Ascending aorta (tissue), 2 donors: ENCODE data around the gene ANKRD40CL. TPM values are rescaled to one million over a fixed set of nuclear protein-coding genes. Genes with fewer than 3 reads are reported as not detected.

Experiments used
- DNase-seq, 2 donors: peaks; one replicate each; pipeline ENCODE4 v3.0.0-alpha.2; 2019; ENCODE audit warnings: low spot score in 2 of 2
- H3K27ac ChIP-seq, 2 donors: fragments of 200-600 bp; sonication (generic); one replicate each; pipeline ENCODE4 v1.5.1; 2016 to 2017; ENCODE audit warnings: mild to moderate bottlenecking in 1 of 2
- H3K27me3 ChIP-seq: fragments of 200-600 bp; sonication (generic); one replicate; pipeline ENCODE4 v1.5.1; 2017
- H3K36me3 ChIP-seq, 2 donors: fragments of 200-600 bp; sonication (generic); one replicate each; pipeline ENCODE4 v1.5.1; 2016
- H3K4me1 ChIP-seq, 2 donors: fragments of 200-600 bp; sonication (generic); one replicate each; pipeline ENCODE4 v1.5.1; 2016 to 2017; ENCODE audit warnings: mild to moderate bottlenecking in 1 of 2
- H3K4me3 ChIP-seq, 2 donors: fragments of 200-600 bp; sonication (generic); one replicate each; pipeline ENCODE4 v1.5.1; 2016 to 2017; ENCODE audit warnings: mild to moderate bottlenecking in 1 of 2
- H3K9me3 ChIP-seq, 2 donors: fragments of 200-600 bp; sonication (generic); one replicate each; pipeline ENCODE4 v1.5.1; 2016
- intact Hi-C: fragments of 100-400 bp; cut with DNase I; formaldehyde crosslinking; loops from one replicate; pipeline ENCODE4 v1.15.1; 2023
- total RNA-seq: library from RNA; depleted of rRNA; stranded (reverse); fragments of >200 nt; gene quantifications from one replicate; pipeline ENCODE4 v1.1.0, GENCODE V29; 2016
- TF ChIP-seq, protein P1 (sequence below), 3 experiments: fragments of 200-600 bp in 2 of 3; fragments of 450-650 bp in 1 of 3; sonication (generic) in 2 of 3; IDR thresholded peaks; one replicate each; pipeline ENCODE4 v1.5.1; 2016 to 2019; ENCODE audit warnings: antibody characterized with exemption in 3 of 3, mild to moderate bottlenecking in 1 of 3, moderate library complexity in 1 of 3

The ANKRD40CL gene
- total RNA-seq, 1 donor from 2014 or later: not detected

DNA sequence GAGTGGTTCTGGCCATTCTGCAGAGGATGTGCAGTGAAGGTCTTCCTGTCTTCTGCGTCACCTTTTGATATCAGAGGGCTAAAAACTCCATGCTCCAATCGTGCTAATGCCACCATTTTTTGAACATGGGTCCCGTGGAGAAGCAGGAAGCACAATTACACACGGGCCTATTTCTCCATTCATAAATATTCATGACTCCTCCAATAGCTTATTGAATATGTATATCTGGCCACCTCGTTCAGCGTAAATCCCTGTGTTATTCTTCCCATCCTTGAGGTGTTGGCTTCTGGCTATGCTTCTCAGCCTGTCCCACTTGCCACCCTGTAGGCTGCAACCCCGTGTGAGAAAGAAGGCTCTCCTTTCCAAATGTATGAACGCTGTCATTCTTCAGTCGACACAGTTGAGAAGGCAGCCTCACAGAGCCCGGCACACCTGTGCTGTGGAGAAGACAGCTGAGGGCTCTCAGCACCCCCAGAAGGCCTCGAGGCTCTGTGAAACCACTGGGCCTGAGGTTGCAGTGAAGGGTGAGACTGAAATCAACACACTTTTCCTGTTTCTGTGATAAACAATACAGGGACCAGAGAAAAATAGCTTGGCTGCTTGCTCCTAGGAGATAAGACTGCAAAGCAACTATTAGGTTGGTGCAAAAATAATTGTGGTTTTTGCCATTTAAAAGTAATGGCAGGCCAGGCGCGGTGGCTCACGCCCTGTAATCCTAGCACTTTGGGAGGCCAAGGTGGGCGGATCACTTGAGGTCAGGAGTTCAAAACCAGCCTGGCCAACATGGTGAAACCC lies 4.9 kb upstream of the ANKRD40CL start:
- H3K36me3 ChIP-seq: no peaks in the 10 kb centered on the region
- intact Hi-C loops: no loop called here

DNA sequence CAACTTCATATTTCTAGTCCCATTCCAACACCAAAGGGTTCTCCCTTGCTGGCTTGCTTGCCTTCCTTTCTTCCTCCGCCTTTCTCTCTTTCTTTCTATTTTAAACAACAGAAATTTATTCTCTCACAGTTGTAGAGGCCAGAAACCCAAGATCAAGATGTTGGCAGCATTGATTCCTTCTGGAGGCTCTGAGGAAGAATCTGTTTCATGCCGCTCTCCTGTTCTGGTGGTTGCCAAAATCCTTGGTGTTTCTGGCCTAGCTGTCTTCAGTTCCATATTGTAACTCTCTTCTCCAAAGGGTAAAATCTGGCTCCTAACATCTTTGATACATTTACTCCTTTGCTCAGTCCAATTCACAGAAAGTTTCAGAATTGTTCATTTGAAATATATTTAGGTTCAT lies 3.0 kb upstream of the ANKRD40CL start:
- Histone ChIP-seq H3K27me3 (no peaks in the 10 kb centered on the region), H3K4me1 (peaks cover 0 to 5% of the 10 kb centered on the region in 2 donors), H3K27ac (no peak overlapping the region), H3K36me3 (no peaks in the 10 kb centered on the region), H3K9me3 (no peaks in the 10 kb centered on the region), H3K4me3 (no peak overlapping the region)
- TF ChIP-seq, protein P1, sequence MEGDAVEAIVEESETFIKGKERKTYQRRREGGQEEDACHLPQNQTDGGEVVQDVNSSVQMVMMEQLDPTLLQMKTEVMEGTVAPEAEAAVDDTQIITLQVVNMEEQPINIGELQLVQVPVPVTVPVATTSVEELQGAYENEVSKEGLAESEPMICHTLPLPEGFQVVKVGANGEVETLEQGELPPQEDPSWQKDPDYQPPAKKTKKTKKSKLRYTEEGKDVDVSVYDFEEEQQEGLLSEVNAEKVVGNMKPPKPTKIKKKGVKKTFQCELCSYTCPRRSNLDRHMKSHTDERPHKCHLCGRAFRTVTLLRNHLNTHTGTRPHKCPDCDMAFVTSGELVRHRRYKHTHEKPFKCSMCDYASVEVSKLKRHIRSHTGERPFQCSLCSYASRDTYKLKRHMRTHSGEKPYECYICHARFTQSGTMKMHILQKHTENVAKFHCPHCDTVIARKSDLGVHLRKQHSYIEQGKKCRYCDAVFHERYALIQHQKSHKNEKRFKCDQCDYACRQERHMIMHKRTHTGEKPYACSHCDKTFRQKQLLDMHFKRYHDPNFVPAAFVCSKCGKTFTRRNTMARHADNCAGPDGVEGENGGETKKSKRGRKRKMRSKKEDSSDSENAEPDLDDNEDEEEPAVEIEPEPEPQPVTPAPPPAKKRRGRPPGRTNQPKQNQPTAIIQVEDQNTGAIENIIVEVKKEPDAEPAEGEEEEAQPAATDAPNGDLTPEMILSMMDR (IDR thresholded peaks at IDR 0.05): no peak
- DNase-seq: no peak
- intact Hi-C loops: no loop called here

More for the DNA sequence above, 4.9 kb upstream of the ANKRD40CL start:
- Histone ChIP-seq H3K4me1 (no peaks in the 10 kb centered on the region), H3K4me3 (no peak overlapping the region), H3K27ac (no peak overlapping the region), H3K27me3 (no peaks in the 10 kb centered on the region), H3K9me3 (no peaks in the 10 kb centered on the region)
- peak in 1 of 2 donors; percentile 30 for DNase-seq
- TF ChIP-seq, protein P1 (IDR thresholded peaks at IDR 0.05): no peak

DNA sequence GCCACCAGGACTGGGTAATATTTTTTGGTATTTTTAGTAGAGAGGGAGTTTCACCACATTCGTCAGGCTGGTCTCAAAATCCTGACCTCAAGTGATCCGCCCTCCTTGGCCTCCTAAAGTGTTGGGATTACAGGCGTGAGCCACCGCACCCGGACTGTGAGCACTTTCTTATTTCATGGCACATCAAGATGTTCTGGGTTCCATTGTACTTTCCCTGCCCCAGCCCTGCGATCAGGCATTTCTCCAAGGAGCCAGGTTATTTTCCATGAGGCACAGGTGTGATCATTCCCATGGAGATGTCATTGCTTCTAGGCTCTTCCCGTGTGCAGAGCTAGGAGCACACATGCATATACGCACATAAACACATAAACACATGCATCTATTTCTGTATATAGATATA lies 2.6 kb upstream of the ANKRD40CL start:
- DNase-seq: no peak
- TF ChIP-seq, protein P1 (IDR thresholded peaks at IDR 0.05): no peak

DNA sequence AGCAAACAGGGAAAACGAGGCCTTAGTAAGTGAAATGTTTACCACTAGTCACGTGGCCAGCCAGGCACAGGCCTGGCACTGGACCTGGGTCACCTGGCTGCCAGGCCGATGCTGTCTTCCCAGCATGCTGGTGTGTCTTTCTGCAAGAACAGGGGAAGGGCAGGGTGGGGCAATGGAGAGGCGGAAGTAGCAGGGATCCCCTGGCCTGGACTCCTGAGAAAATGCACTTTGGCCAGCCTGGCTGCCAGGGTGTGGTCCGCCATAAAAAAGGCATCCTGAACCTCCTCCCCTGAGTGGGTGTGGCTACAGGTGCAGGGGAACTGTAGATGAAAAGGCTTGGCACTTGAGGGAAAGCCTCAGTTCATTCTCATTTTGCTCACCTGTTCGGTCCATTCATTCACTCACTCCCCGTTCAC lies 1.0 kb upstream of the ANKRD40CL start:
- TF ChIP-seq, protein P1 (IDR thresholded peaks at IDR 0.05): no peak
- Histone ChIP-seq H3K27me3 (no peaks in the 10 kb centered on the region), H3K27ac (no peak overlapping the region), H3K36me3 (no peaks in the 10 kb centered on the region), H3K4me1 (peaks cover 6 to 11% of the 10 kb centered on the region in 2 donors), H3K9me3 (no peaks in the 10 kb centered on the region), H3K4me3 (no peak overlapping the region)
- intact Hi-C loops: no loop called here
- no peak for DNase-seq

More for the DNA sequence above, 2.6 kb upstream of the ANKRD40CL start:
- H3K36me3 ChIP-seq: no peaks in the 10 kb centered on the region
- no peak overlapping the region for H3K4me3 ChIP-seq
- intact Hi-C loops: no loop called here
- H3K9me3 ChIP-seq: no peaks in the 10 kb centered on the region
- peaks cover 0 to 10% of the 10 kb centered on the region in 2 donors for H3K4me1 ChIP-seq
- H3K27ac ChIP-seq: no peak overlapping the region
- no peaks in the 10 kb centered on the region for H3K27me3 ChIP-seq

DNA sequence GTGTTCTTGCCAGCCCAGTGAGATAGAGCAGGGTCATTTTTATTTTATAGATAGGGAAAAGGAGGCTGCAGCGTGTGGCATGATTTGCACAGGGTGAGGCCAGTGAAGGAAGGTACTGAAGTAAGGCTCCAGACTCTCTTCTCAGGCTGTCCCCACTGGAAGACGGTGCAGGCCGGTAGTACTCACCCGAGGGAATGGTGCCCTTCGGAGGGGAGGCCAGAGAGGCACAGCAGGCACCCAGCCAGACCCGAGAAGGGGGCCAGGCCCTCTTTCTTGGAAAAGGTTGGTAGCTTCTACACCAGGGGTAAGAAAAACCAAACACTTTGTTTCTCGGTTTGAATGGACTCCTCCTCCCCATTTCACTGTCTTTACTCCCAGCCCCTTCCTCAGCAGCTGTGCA lies 288 bp downstream of the ANKRD40CL start:
- Histone ChIP-seq H3K36me3 (no peaks in the 10 kb centered on the region), H3K4me1 (peaks cover 6 to 11% of the 10 kb centered on the region in 2 donors), H3K27ac (no peak overlapping the region), H3K4me3 (no peak overlapping the region), H3K9me3 (no peaks in the 10 kb centered on the region), H3K27me3 (no peaks in the 10 kb centered on the region)
- TF ChIP-seq, protein P1 (IDR thresholded peaks at IDR 0.05): no peak
- intact Hi-C loops: no loop called here
- no peak for DNase-seq
